Smooth muscle cell of the coronary artery (primary cell): ENCODE results near the gene ITFG1. TPM values are rescaled to one million over a fixed set of nuclear protein-coding genes. Genes with fewer than 3 reads are reported as not detected.

Experiments
- total RNA-seq: library from RNA; depleted of rRNA; stranded (reverse); fragments of >200 nt; gene quantifications from 2 replicates; pipeline ENCODE4 v1.2.3, GENCODE V29; 2014; ENCODE audit warnings: low replicate concordance

ITFG1 gene
- total RNA-seq: 31.2 and 45.6 TPM in 2 replicates

GRCh38 chr16:47460711-47461597 lies at the start of gene ITFG1, which contains the start of gene PHKB:
ITFG1 (minus strand) TSS chr16:47461063; CDS start chr16:47461045, 18 bp downstream.
PHKB (plus strand) TSS chr16:47461331; CDS start chr16:47461351, 20 bp downstream.

GRCh38 chr16:47143677-47144558 lies 316.9 kb downstream of the ITFG1 start, which contains the start of gene NETO2:
NETO2 (minus strand) TSS chr16:47143945; CDS start chr16:47143612, 333 bp downstream.

Other genes starting within 250 kb of the ITFG1 start
- 53.7 and 84.8 TPM in 2 replicates for gene PHKB, start 268 bp upstream of the ITFG1 start, total RNA-seq